ENCODE data around the gene AIFM1.

The AIFM1 gene

GRCh38 chrX:130165703-130166502, at the start of gene AIFM1:
AIFM1 (minus strand) TSS chrX:130165841; CDS start chrX:130165656, 185 bp downstream.
- DNase-seq (ENCODE audit: extremely low read depth, insufficient read length): peak; percentile 96

GRCh38 chrX:130213376-130213775, 47.7 kb upstream of the AIFM1 start:
- TF ChIP-seq, protein P1, sequence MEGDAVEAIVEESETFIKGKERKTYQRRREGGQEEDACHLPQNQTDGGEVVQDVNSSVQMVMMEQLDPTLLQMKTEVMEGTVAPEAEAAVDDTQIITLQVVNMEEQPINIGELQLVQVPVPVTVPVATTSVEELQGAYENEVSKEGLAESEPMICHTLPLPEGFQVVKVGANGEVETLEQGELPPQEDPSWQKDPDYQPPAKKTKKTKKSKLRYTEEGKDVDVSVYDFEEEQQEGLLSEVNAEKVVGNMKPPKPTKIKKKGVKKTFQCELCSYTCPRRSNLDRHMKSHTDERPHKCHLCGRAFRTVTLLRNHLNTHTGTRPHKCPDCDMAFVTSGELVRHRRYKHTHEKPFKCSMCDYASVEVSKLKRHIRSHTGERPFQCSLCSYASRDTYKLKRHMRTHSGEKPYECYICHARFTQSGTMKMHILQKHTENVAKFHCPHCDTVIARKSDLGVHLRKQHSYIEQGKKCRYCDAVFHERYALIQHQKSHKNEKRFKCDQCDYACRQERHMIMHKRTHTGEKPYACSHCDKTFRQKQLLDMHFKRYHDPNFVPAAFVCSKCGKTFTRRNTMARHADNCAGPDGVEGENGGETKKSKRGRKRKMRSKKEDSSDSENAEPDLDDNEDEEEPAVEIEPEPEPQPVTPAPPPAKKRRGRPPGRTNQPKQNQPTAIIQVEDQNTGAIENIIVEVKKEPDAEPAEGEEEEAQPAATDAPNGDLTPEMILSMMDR (IDR thresholded peaks at IDR 0.05; ENCODE audit: insufficient read depth, low read length, poor library complexity, severe bottlenecking): no peak
- no peak for DNase-seq (ENCODE audit: extremely low read depth, insufficient read length)
- no peaks in the 10 kb centered on the region for H3K27me3 ChIP-seq (replicated peaks; ENCODE audit: control insufficient read depth, insufficient read depth, low read length)
- H3K4me3 ChIP-seq (replicated peaks; ENCODE audit: low read depth, low read length): no peak overlapping the region
- H3K36me3 ChIP-seq (ENCODE audit: control insufficient read depth, insufficient read depth, low read length): no peaks in the 10 kb centered on the region

More at GRCh38 chrX:130165703-130166502, at the start of gene AIFM1:
- Histone ChIP-seq H3K36me3 (ENCODE audit: control insufficient read depth, insufficient read depth, low read length) (no peaks in the 10 kb centered on the region), H3K4me3 (replicated peaks; ENCODE audit: low read depth, low read length) (peak within 1 kb of the TSS; percentile 70), H3K27me3 (replicated peaks; ENCODE audit: control insufficient read depth, insufficient read depth, low read length) (no peaks in the 10 kb centered on the region)
- TF ChIP-seq, protein P1 (IDR thresholded peaks at IDR 0.05; ENCODE audit: insufficient read depth, low read length, poor library complexity, severe bottlenecking): no peak

DNA sequence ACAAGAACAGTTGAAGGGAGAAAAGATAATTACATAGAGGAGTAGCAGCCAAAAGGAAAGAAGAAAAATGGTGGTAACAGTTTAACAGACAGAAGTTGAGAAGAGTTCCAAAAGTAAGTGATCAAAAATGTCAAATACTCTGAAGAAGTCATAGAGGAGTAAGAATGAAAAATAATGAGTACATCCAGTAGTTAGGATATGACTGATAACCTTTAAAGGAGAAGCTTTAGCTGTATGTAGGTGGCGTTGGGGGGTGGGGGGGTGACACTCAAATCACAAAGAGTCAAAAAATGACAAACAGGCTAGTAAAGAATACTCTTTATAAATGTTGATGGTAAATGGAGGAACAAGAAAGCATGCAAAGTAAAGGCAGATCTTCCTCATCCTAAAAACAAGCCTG, 46.7 kb upstream of the AIFM1 start:
- Histone ChIP-seq H3K27me3 (replicated peaks; ENCODE audit: control insufficient read depth, insufficient read depth, low read length) (no peaks in the 10 kb centered on the region), H3K36me3 (ENCODE audit: control insufficient read depth, insufficient read depth, low read length) (no peaks in the 10 kb centered on the region), H3K4me3 (replicated peaks; ENCODE audit: low read depth, low read length) (no peak overlapping the region)
- no peak for DNase-seq (ENCODE audit: extremely low read depth, insufficient read length)
- TF ChIP-seq, protein P1 (IDR thresholded peaks at IDR 0.05; ENCODE audit: insufficient read depth, low read length, poor library complexity, severe bottlenecking): no peak

DNA sequence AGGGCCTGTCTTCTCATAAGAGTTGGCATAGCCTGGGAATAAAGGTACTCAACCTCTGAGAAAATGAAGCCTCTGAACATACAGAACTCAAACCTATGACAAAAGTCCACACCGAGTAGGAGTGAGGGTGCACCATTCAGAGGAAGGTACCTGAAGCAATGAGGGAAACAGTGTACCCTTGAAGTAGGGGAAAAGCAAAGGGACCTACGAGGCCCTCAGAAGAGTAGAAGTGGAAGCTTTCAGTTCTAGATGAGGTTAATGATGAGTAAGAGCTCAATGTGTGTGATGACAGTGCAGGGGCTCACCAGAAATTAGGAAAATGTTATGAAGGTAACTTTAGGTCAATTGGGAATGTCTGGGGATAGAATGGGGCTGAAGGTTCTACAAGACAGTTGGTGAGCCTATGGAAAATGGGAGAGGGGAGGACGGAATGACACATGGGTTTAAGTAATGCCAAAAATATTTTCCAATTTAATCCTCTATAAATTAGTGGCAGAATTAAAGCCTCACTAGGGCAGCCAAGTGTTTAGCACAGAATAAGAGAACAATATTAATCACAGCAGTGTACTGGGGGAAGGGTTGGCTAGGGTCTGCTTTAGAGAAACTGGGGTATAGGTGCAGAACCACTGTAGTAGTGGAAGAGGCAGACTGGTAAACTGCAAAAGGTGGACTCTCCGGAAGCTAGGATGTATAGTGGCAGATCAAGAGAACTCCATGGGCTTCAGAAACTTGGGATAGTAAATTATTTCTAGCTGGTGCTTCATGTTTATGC, 46.0 kb upstream of the AIFM1 start:
- no peak overlapping the region for H3K4me3 ChIP-seq (replicated peaks; ENCODE audit: low read depth, low read length)
- no peaks in the 10 kb centered on the region for H3K36me3 ChIP-seq (ENCODE audit: control insufficient read depth, insufficient read depth, low read length)
- no peak for DNase-seq (ENCODE audit: extremely low read depth, insufficient read length)
- TF ChIP-seq, protein P1 (IDR thresholded peaks at IDR 0.05; ENCODE audit: insufficient read depth, low read length, poor library complexity, severe bottlenecking): no peak
- no peaks in the 10 kb centered on the region for H3K27me3 ChIP-seq (replicated peaks; ENCODE audit: control insufficient read depth, insufficient read depth, low read length)

DNA sequence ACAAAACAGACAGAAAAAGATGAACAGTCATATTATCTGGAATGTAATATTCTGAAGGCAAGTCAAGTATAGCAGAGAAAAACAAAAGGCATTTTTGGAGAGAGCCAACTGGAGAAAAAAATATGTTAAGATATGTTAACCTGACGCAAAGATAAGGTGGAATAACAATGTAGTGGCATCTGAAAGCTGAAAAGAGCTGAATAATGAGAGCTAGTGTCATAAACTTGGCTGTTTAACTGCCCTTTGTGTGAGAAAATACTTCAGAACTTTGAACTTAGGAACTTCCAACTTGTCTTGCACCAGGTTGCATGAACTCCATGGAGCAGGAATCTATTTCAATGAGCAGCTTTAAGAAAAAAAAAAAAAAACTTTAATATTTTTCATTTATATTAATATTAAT, 39.0 kb upstream of the AIFM1 start:
- TF ChIP-seq, protein P1 (IDR thresholded peaks at IDR 0.05; ENCODE audit: insufficient read depth, low read length, poor library complexity, severe bottlenecking): no peak
- Histone ChIP-seq H3K36me3 (ENCODE audit: control insufficient read depth, insufficient read depth, low read length) (peaks cover 2% of the 10 kb centered on the region), H3K27me3 (replicated peaks; ENCODE audit: control insufficient read depth, insufficient read depth, low read length) (no peaks in the 10 kb centered on the region), H3K4me3 (replicated peaks; ENCODE audit: low read depth, low read length) (no peak overlapping the region)
- no peak for DNase-seq (ENCODE audit: extremely low read depth, insufficient read length)
